LNCAP (cell line): ENCODE data around the gene ASIC4.

Source experiments
- CTCF ChIP-seq: fragments of 450-650 bp; IDR thresholded peaks from 2 replicates; pipeline ENCODE4 v1.5.1; 2017; ENCODE audit warnings: mild to moderate bottlenecking

ASIC4 gene

GRCh38 chr2:219516888-219517287 lies 2.6 kb downstream of the ASIC4 start:
- TF ChIP-seq CTCF, result no peak

- TF ChIP-seq CTCF, result no peak
Observed at GRCh38 chr2:219517954-219518778, 3.9 kb downstream of the ASIC4 start.

GRCh38 chr2:219519526-219519916 lies 5.2 kb downstream of the ASIC4 start:
- TF ChIP-seq CTCF, result no peak

GRCh38 chr2:219520079-219520478 lies 5.8 kb downstream of the ASIC4 start:
- no peak for TF ChIP-seq CTCF

- peak; percentile 50 for TF ChIP-seq CTCF
Observed at GRCh38 chr2:219521066-219521880, 7.0 kb downstream of the ASIC4 start.

GRCh38 chr2:219522111-219523030 lies 8.1 kb downstream of the ASIC4 start:
- no peak for TF ChIP-seq CTCF

- TF ChIP-seq CTCF, result no peak
Observed at GRCh38 chr2:219523031-219523671, 8.9 kb downstream of the ASIC4 start.
